ENCODE measurements around the gene CRIM1. TPM values are rescaled to one million over a fixed set of nuclear protein-coding genes. Genes with fewer than 3 reads are reported as not detected.
A peak's percentile ranks its signal among the peaks of the same experiment; 100 is the strongest.

The CRIM1 gene
- total and polyA plus RNA-seq, 4 donors = 2.2 to 22.1 (median 9.6) TPM

GRCh38 chr2:36423619-36424120 lies 68.1 kb downstream of the CRIM1 start:
- no peak overlapping the region for H3K27ac ChIP-seq (ENCODE audit: low read depth in 1 of 2, low read length in 2 of 2)
- no peak overlapping the region for H3K9ac ChIP-seq (ENCODE audit: low read depth in 1 of 2, low read length in 2 of 2)
- no peak for DNase-seq (ENCODE audit: low spot score)
- H3K36me3 ChIP-seq (ENCODE audit: control insufficient read depth in 4 of 4, insufficient read depth in 3 of 4, low read depth in 1 of 4, low read length in 3 of 4) = no peaks in the 10 kb centered on the region
- H3K27me3 ChIP-seq (ENCODE audit: control insufficient read depth in 4 of 4, insufficient read depth in 4 of 4, low read length in 3 of 4) = no peaks in the 10 kb centered on the region
- TF ChIP-seq MAX (IDR thresholded peaks at IDR 0.05) (no peak), JUND (IDR thresholded peaks at IDR 0.05) (no peak), SP1 (IDR thresholded peaks at IDR 0.05) (no peak), RAD21 (IDR thresholded peaks at IDR 0.05) (no peak), FOXA2 (IDR thresholded peaks at IDR 0.05) (no peak), HNF4G (IDR thresholded peaks at IDR 0.05) (no peak), TAF1 (conservative IDR thresholded peaks at IDR 0.05) (no peak), RXRA (IDR thresholded peaks at IDR 0.05) (no peak)
- H3K9me3 ChIP-seq (ENCODE audit: control insufficient read depth in 4 of 4, low read length in 3 of 4) = no peaks in the 10 kb centered on the region
- no peak overlapping the region for H3K4me3 ChIP-seq (ENCODE audit: low read depth in 1 of 3, low read length in 3 of 3)
- no peaks in the 10 kb centered on the region for H3K4me1 ChIP-seq (ENCODE audit: control insufficient read depth in 4 of 4, insufficient read depth in 4 of 4, low read length in 3 of 4)
- WGBS = 96% methylated on average over 1 of the region's 1 CpG

GRCh38 chr2:36425608-36426355 lies 70.2 kb downstream of the CRIM1 start:
- WGBS = 76% methylated on average over 3 of the region's 3 CpGs
- H3K36me3 ChIP-seq (ENCODE audit: control insufficient read depth in 4 of 4, insufficient read depth in 3 of 4, low read depth in 1 of 4, low read length in 3 of 4) = no peaks in the 10 kb centered on the region
- no peaks in the 10 kb centered on the region for H3K4me1 ChIP-seq (ENCODE audit: control insufficient read depth in 4 of 4, insufficient read depth in 4 of 4, low read length in 3 of 4)
- TF ChIP-seq FOXA1 (IDR thresholded peaks at IDR 0.05) (no peak), ZBTB33 (IDR thresholded peaks at IDR 0.05) (no peak), FOXA2 (IDR thresholded peaks at IDR 0.05) (no peak), EGR1 (IDR thresholded peaks at IDR 0.05; ENCODE audit: low read depth in 2 of 2) (no peak), JUND (IDR thresholded peaks at IDR 0.05) (no peak), SP1 (IDR thresholded peaks at IDR 0.05) (no peak), YY1 (IDR thresholded peaks at IDR 0.05) (no peak), RAD21 (IDR thresholded peaks at IDR 0.05) (no peak)
- H3K9ac ChIP-seq (ENCODE audit: low read depth in 1 of 2, low read length in 2 of 2) = no peak overlapping the region
- no peaks in the 10 kb centered on the region for H3K9me3 ChIP-seq (ENCODE audit: control insufficient read depth in 4 of 4, low read length in 3 of 4)
- no peak overlapping the region for H3K4me3 ChIP-seq (ENCODE audit: low read depth in 1 of 3, low read length in 3 of 3)
- H3K27ac ChIP-seq (ENCODE audit: low read depth in 1 of 2, low read length in 2 of 2) = no peak overlapping the region
- no peaks in the 10 kb centered on the region for H3K27me3 ChIP-seq (ENCODE audit: control insufficient read depth in 4 of 4, insufficient read depth in 4 of 4, low read length in 3 of 4)
- DNase-seq (ENCODE audit: low spot score) = no peak

- H3K4me3 ChIP-seq (ENCODE audit: low read depth in 1 of 3, low read length in 3 of 3) = no peak overlapping the region
- no peak overlapping the region for H3K9ac ChIP-seq (ENCODE audit: low read depth in 1 of 2, low read length in 2 of 2)
- TF ChIP-seq RAD21 (IDR thresholded peaks at IDR 0.05) (no peak), RXRA (IDR thresholded peaks at IDR 0.05) (no peak), ZBTB33 (IDR thresholded peaks at IDR 0.05) (no peak), REST (IDR thresholded peaks at IDR 0.05) (peak; percentile 97), SP1 (IDR thresholded peaks at IDR 0.05) (no peak)
- H3K27me3 ChIP-seq (ENCODE audit: control insufficient read depth in 4 of 4, insufficient read depth in 4 of 4, low read length in 3 of 4) = no peaks in the 10 kb centered on the region
- DNase-seq (ENCODE audit: low spot score) = no peak
- no peak overlapping the region for H3K27ac ChIP-seq (ENCODE audit: low read depth in 1 of 2, low read length in 2 of 2)
- H3K4me1 ChIP-seq (ENCODE audit: control insufficient read depth in 4 of 4, insufficient read depth in 4 of 4, low read length in 3 of 4) = peaks cover 0 to 1% (median 0%) of the 10 kb centered on the region in 4 donors
- no peaks in the 10 kb centered on the region for H3K36me3 ChIP-seq (ENCODE audit: control insufficient read depth in 4 of 4, insufficient read depth in 3 of 4, low read depth in 1 of 4, low read length in 3 of 4)
- H3K9me3 ChIP-seq (ENCODE audit: control insufficient read depth in 4 of 4, low read length in 3 of 4) = no peaks in the 10 kb centered on the region
- 99% methylated on average over 2 of the region's 2 CpGs for WGBS
These were observed 72.2 kb downstream of the CRIM1 start for GRCh38 chr2:36427790-36428243.
